Progenitor cell of endocrine pancreas (in vitro differentiated cells): ENCODE measurements around the gene LAMB4. TPM values are rescaled to one million over a fixed set of nuclear protein-coding genes. Genes with fewer than 3 reads are reported as not detected.

Experiments
- DNase-seq: peaks from one replicate; pipeline ENCODE4 v3.0.0; 2021; ENCODE audit warnings: low spot score; ENCODE audit not compliant: unreplicated experiment
- H3K27ac Mint-ChIP-seq: 2 replicates; pipeline ENCODE4 v1.8.0; 2021; ENCODE audit warnings: mild to moderate bottlenecking, moderate library complexity, mixed read lengths
- H3K27me3 Mint-ChIP-seq: 2 replicates; pipeline ENCODE4 v1.8.0; 2021; ENCODE audit warnings: mixed read lengths
- H3K36me3 Mint-ChIP-seq: 2 replicates; pipeline ENCODE4 v1.8.0; 2022; ENCODE audit warnings: mixed read lengths; ENCODE audit not compliant: insufficient read depth
- H3K4me1 Mint-ChIP-seq: 2 replicates; pipeline ENCODE4 v1.8.0; 2021; ENCODE audit warnings: low read depth, mixed read lengths
- H3K4me3 Mint-ChIP-seq: 2 replicates; pipeline ENCODE4 v1.8.0; 2021; ENCODE audit warnings: low read depth, mild to moderate bottlenecking, moderate library complexity, mixed read lengths
- H3K9me3 Mint-ChIP-seq: 2 replicates; pipeline ENCODE4 v1.8.0; 2021; ENCODE audit warnings: low read depth, mixed read lengths
- total RNA-seq: library from RNA; stranded (reverse); gene quantifications from 2 replicates; pipeline ENCODE4 v1.2.1, GENCODE V29; 2021
- TF ChIP-seq, protein P1 (sequence below): fragments of 200-600 bp; sonication (generic); IDR thresholded peaks from one replicate; pipeline ENCODE4 v1.5.0; 2021; ENCODE audit warnings: antibody characterized with exemption, mild to moderate bottlenecking; ENCODE audit not compliant: unreplicated experiment

The LAMB4 gene
- total RNA-seq, 1 donor from 2014 or later: 0.12 TPM

- no peaks in the 10 kb centered on the region for H3K9me3 Mint-ChIP-seq
- H3K27me3 Mint-ChIP-seq: no peaks in the 10 kb centered on the region
- DNase-seq: no peak
- H3K27ac Mint-ChIP-seq: peak overlapping the region; percentile 60
- peaks cover 37% of the 10 kb centered on the region for H3K36me3 Mint-ChIP-seq
- peak overlapping the region; percentile 9 for H3K4me3 Mint-ChIP-seq
- peaks cover 42% of the 10 kb centered on the region for H3K4me1 Mint-ChIP-seq
- TF ChIP-seq, protein P1, sequence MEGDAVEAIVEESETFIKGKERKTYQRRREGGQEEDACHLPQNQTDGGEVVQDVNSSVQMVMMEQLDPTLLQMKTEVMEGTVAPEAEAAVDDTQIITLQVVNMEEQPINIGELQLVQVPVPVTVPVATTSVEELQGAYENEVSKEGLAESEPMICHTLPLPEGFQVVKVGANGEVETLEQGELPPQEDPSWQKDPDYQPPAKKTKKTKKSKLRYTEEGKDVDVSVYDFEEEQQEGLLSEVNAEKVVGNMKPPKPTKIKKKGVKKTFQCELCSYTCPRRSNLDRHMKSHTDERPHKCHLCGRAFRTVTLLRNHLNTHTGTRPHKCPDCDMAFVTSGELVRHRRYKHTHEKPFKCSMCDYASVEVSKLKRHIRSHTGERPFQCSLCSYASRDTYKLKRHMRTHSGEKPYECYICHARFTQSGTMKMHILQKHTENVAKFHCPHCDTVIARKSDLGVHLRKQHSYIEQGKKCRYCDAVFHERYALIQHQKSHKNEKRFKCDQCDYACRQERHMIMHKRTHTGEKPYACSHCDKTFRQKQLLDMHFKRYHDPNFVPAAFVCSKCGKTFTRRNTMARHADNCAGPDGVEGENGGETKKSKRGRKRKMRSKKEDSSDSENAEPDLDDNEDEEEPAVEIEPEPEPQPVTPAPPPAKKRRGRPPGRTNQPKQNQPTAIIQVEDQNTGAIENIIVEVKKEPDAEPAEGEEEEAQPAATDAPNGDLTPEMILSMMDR: no peak
Measured at GRCh38 chr7:107995184-107996071, 134.7 kb downstream of the LAMB4 start.

DNA sequence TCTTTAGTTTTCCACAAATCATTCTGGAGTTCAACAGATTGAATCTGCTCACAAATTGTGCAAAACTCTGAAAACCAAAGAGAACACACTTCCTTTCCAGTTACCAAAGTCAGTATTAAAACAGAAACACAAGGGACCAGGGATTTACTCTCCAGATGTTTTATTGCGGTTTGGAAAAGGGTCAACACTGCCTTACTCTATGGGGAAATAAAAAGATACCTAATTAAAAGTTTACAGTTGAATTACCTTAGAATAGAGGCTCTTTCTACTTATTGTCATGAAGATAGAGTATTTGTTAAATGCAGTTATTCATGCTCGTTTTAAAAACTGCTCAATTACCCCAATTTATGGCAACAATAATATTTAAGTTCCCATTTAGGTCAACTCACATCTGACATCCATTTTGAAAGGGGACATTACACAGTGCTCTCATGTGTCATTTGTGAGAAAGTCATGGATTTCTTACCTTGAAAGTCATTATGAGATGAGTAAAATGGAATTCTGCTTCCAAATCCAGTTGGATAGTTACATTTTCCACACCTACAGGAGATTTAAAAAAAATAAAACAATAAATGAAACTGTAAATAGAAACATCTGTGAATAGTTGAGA lies 135.6 kb downstream of the LAMB4 start:
- DNase-seq: no peak
- H3K36me3 Mint-ChIP-seq: peaks cover 42% of the 10 kb centered on the region

GRCh38 chr7:107993891-107994291 lies 136.3 kb downstream of the LAMB4 start:
- Mint-ChIP-seq H3K4me3 (no peak overlapping the region), H3K27ac (peak overlapping the region; percentile 84), H3K27me3 (no peaks in the 10 kb centered on the region)

More for the DNA sequence above, 135.6 kb downstream of the LAMB4 start:
- Mint-ChIP-seq H3K9me3 (no peaks in the 10 kb centered on the region), H3K4me3 (no peak overlapping the region), H3K27me3 (no peaks in the 10 kb centered on the region), H3K27ac (peak overlapping the region; percentile 84), H3K4me1 (peaks cover 41% of the 10 kb centered on the region)
- TF ChIP-seq, protein P1: no peak

GRCh38 chr7:107989618-107990373 lies 140.4 kb downstream of the LAMB4 start:
- H3K4me1 Mint-ChIP-seq: peaks cover 9% of the 10 kb centered on the region
- H3K9me3 Mint-ChIP-seq: no peaks in the 10 kb centered on the region
- TF ChIP-seq, protein P1: no peak
- H3K27ac Mint-ChIP-seq: no peak overlapping the region
- peaks cover 59% of the 10 kb centered on the region for H3K36me3 Mint-ChIP-seq
- H3K27me3 Mint-ChIP-seq: no peaks in the 10 kb centered on the region
- no peak overlapping the region for H3K4me3 Mint-ChIP-seq
- no peak for DNase-seq

More at GRCh38 chr7:107993891-107994291, 136.3 kb downstream of the LAMB4 start:
- TF ChIP-seq, protein P1: no peak
- H3K4me1 Mint-ChIP-seq: peaks cover 37% of the 10 kb centered on the region
- DNase-seq: no peak
- peaks cover 46% of the 10 kb centered on the region for H3K36me3 Mint-ChIP-seq
- H3K9me3 Mint-ChIP-seq: no peaks in the 10 kb centered on the region

- H3K36me3 Mint-ChIP-seq: peaks cover 44% of the 10 kb centered on the region
- H3K9me3 Mint-ChIP-seq: no peaks in the 10 kb centered on the region
- H3K27ac Mint-ChIP-seq: no peak overlapping the region
- no peak for DNase-seq
- no peaks in the 10 kb centered on the region for H3K27me3 Mint-ChIP-seq
- H3K4me1 Mint-ChIP-seq: peaks cover 9% of the 10 kb centered on the region
- H3K4me3 Mint-ChIP-seq: no peak overlapping the region
- TF ChIP-seq, protein P1: peak; percentile 37
Measured at GRCh38 chr7:107982918-107983389, 147.2 kb downstream of the LAMB4 start.
